HUES48 (cell line): ENCODE results near the gene BEND4.
"Not testable (repeated sequence)": the region's sequence is repeated elsewhere in the genome, so short reads cannot be mapped to it uniquely, and the experiment has no call there.

ENCODE experiments used
- H3K27ac ChIP-seq: one replicate; pipeline ENCODE4 v1.7.0; 2013; ENCODE audit warnings: low read depth, low read length, inconsistent platforms
- H3K27me3 ChIP-seq: 2 replicates; pipeline ENCODE4 v1.6.1; 2013; ENCODE audit warnings: mild to moderate bottlenecking, low read length; ENCODE audit not compliant: control insufficient read depth, insufficient read depth
- H3K36me3 ChIP-seq: 2 replicates; pipeline ENCODE4 v1.6.1; 2013; ENCODE audit warnings: low read length; ENCODE audit not compliant: control insufficient read depth, insufficient read depth
- H3K4me1 ChIP-seq: 2 replicates; pipeline ENCODE4 v1.6.1; 2013; ENCODE audit warnings: mild to moderate bottlenecking, low read length; ENCODE audit not compliant: control insufficient read depth, insufficient read depth
- H3K4me3 ChIP-seq: 2 replicates; pipeline ENCODE4 v1.5.1; 2013; ENCODE audit warnings: mild to moderate bottlenecking, low read depth, low read length
- H3K9ac ChIP-seq: 2 replicates; pipeline ENCODE4 v1.6.1; 2013; ENCODE audit warnings: mild to moderate bottlenecking, low read depth, low read length, moderate library complexity
- H3K9me3 ChIP-seq: 2 replicates; pipeline ENCODE4 v1.6.1; 2013; ENCODE audit warnings: low read length; ENCODE audit not compliant: control insufficient read depth, insufficient read depth

The BEND4 gene

DNA sequence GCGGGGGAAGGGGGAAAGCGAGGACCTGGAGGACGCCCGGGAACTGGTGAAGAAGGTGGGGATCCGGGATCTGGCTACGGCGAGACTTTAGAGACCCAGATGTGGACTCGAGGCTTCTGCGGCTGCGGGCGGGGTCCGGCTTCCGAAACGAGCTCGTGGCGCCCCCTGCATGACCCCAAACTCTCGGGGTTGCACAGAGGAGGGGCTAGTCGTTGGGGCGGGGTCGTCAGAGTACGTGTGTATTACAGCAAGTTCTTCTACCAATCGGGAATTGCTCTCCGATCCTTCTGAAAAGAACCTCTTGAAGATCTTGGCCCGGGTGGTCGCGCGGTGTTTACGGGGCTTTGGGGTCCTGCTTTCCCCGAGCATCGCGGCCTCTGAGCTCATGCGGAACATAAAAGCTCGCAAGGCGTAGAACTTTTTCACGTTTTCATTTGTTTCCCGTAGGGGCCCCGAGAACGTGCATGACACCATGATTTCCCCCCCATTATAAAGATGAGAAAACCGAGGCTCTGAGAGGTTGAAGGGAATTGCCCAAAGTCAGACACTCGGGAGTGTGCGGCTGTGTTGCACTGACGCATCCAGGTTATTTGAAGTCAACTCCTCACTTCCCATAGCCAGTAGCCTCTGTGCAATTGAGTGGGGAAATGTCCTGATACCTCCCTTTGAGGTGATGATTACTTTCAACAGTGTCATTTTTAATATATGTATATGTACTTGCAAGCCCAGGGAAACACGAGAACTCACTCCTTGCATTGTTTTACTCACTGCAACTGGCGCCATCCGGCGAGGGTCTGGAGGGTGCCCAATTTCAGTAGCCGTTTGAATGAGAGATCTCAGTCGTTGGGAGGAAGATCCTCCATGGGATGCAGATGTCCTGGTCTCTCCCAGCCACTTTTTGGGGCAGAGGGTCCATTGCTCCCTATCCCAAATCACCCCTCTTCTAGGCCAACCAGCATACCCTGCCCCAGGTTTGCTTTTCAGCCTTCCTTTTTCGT lies at the start of gene BEND4:
Gene BEND4 (minus strand): TSS at position 149 of the 998 bp plus-strand sequence. CDS start 512 bp downstream, outside the sequence.
- Histone ChIP-seq H3K9ac (peak within 1 kb of the TSS; percentile 62), H3K27me3 (peaks cover 33% of the 10 kb centered on the region), H3K4me1 (peaks cover 14% of the 10 kb centered on the region), H3K36me3 (no peaks in the 10 kb centered on the region), H3K27ac (peak within 1 kb of the TSS; percentile 23), H3K4me3 (peak within 1 kb of the TSS; percentile 75), H3K9me3 (no peaks in the 10 kb centered on the region)

DNA sequence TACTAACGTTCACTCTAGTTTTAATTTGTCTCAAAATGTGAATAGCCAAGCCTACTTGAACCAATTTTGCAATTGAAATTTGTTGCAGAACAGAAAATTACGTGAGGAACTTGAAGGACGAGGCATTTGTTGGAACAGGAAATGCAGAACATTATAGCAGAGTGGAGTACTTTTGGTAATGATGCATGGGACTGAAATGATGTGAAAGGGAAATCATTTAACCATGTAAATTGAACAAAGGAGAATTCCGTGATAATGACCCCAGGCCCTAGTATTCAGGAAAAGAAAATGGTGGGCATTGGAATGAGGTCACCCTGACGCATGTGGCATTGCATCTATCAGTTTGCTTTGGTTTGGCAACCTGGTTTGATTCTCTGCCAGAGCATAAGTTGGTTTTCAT lies 44.9 kb upstream of the BEND4 start:
- no peaks in the 10 kb centered on the region for H3K36me3 ChIP-seq
- no peaks in the 10 kb centered on the region for H3K9me3 ChIP-seq
- H3K4me3 ChIP-seq, result no peak overlapping the region
- H3K27me3 ChIP-seq, result no peaks in the 10 kb centered on the region
- H3K9ac ChIP-seq, result no peak overlapping the region
- H3K4me1 ChIP-seq, result peaks cover 6% of the 10 kb centered on the region; the same call in 1 of the 2 replicates
- no peak overlapping the region for H3K27ac ChIP-seq

DNA sequence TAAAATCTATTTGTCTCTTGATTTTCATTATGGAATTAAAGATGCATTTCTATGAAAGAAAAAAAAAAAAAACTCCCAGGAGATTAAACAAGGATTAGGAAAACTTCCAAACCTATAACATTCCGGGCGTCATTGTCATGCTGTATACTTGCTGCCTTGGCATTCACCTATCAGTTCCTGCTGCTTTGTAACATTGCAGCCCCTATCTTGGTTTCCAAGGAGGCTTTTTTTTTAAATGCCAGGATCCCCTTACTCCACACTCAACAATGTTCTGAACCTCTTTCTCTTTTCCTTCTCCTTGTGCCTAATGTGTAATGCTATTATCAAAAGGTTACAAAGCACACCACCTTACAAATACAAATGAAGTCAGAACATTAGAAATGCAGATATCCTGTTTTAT lies 20.5 kb upstream of the BEND4 start:
- Histone ChIP-seq H3K27ac (no peak overlapping the region), H3K27me3 (no peaks in the 10 kb centered on the region), H3K36me3 (no peaks in the 10 kb centered on the region), H3K9me3 (0 out of 2 replicates have a peak, but pooled peaks cover 4% of the 10 kb centered on the region), H3K4me3 (no peak overlapping the region), H3K4me1 (peaks cover 13% of the 10 kb centered on the region), H3K9ac (no peak overlapping the region)

DNA sequence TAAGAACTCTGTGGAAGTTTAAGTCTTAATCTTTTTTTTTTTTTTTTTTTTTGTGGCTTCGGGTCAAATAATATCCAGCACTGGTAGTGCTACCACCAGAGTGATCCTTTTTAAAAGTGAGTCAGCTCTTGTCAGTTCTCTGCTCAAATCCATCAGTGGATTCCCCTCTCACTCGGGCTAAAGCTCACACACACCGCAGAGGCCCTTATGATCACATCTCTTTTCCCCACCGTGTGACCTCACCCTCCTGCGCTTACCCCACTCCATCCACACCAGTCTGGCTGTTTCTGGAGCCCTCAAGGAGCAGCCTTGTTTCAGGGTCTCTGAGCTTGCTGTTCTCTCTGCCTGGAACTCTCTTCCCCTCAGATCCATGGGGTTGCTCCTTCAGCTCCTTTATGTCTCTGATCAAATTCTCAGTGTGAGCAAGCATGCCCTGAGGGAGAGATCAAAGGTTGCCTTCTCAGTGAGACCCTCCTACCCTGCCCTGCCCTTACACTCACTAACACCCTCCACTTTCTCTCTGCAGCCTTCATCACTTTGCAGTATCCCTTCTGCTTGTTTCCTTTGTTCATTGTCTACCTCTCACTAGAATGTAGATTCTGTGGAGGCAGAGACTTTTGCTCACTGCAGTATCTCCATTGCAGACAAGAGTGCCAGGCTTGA lies 19.8 kb upstream of the BEND4 start:
- no peaks in the 10 kb centered on the region for H3K27me3 ChIP-seq
- H3K36me3 ChIP-seq, result no peaks in the 10 kb centered on the region
- H3K9ac ChIP-seq, result no peak overlapping the region
- 0 out of 2 replicates have a peak, but pooled peaks cover under 1% of the 10 kb centered on the region for H3K9me3 ChIP-seq
- no peak overlapping the region for H3K27ac ChIP-seq
- peaks cover 13% of the 10 kb centered on the region for H3K4me1 ChIP-seq
- no peak overlapping the region for H3K4me3 ChIP-seq

DNA sequence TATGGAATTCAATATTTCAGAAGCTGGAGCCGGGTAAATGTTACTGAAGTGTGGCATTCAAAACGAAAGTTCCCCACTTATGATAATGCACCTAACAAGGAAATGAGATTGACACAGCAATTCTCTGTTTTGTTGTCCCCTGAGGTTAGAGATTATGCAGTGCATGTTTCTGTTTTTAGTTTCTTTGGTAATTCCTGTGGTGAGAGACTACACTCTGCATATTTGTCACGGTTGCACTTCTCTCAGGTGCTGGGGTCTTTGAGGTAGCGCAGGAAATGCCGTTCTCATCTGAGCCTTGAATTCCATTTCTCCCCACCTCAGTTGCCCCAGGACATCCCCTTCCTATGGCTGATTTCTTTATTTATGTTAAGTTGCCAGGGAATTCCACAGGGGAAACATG lies 15.3 kb upstream of the BEND4 start:
- Histone ChIP-seq H3K27me3 (no peaks in the 10 kb centered on the region), H3K36me3 (no peaks in the 10 kb centered on the region), H3K4me3 (no peak overlapping the region), H3K9ac (no peak overlapping the region), H3K27ac (no peak overlapping the region), H3K4me1 (peaks cover 7% of the 10 kb centered on the region; the same call in 1 of the 2 replicates), H3K9me3 (no peaks in the 10 kb centered on the region)

DNA sequence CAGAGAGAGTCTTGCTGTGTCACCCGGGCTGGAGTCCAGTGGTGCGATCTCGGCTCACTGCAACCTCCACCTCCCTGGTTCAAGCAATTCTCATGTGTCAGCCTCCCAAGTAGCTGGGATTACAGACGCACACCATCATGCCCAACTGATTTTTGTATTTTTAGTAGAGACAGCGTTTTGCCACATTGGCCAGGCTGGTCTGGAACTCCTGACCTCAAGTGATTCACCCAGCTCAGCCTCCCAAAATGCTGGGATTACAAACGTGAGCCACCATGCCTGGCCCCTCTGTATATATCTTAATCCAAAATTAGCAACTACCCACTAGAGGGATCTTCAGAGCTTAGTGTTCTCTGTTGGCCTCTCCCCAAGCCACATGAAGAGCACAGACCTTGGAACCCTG lies 13.7 kb upstream of the BEND4 start:
- not testable (repeated sequence) for H3K4me1 ChIP-seq, H3K27me3 ChIP-seq, H3K9me3 ChIP-seq, H3K4me3 ChIP-seq, H3K9ac ChIP-seq, H3K27ac ChIP-seq, H3K36me3 ChIP-seq

DNA sequence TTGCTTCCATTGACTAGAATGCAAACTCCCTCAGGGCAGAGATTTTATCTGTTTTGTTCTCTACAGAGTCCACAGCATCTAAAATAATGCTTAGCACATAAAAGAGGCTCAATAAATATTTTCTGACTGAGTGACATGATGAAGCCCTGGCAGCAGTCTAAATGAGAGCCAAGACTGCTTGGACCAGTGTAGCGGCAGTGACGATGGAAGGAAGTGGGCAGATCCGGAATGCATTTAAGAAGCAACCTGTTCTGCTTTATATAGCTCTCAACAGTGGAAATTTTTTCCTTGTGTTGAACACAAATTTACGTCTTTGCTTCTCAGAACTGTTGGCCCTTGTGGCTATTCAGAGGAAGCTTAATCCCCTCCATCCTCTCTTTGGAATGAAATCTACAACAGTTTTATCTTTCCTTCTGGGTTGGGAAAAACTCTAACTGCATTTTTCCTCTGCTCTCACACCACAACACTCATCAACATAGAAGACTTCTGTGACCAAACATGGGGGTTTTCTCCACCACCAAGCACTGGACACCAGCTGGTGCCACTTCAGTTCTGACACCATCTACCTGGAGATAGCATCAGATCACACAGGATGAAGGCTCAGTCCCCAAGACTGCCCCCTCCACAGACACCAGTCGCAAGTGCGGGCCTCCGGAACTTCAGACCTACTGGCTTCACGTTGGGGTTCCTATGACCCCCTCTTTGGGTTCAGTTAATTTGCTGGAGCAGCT lies 7.0 kb upstream of the BEND4 start:
- Histone ChIP-seq H3K4me3 (no peak overlapping the region), H3K9me3 (no peaks in the 10 kb centered on the region), H3K27me3 (no peaks in the 10 kb centered on the region), H3K36me3 (no peaks in the 10 kb centered on the region), H3K4me1 (no peaks in the 10 kb centered on the region), H3K9ac (no peak overlapping the region), H3K27ac (no peak overlapping the region)

DNA sequence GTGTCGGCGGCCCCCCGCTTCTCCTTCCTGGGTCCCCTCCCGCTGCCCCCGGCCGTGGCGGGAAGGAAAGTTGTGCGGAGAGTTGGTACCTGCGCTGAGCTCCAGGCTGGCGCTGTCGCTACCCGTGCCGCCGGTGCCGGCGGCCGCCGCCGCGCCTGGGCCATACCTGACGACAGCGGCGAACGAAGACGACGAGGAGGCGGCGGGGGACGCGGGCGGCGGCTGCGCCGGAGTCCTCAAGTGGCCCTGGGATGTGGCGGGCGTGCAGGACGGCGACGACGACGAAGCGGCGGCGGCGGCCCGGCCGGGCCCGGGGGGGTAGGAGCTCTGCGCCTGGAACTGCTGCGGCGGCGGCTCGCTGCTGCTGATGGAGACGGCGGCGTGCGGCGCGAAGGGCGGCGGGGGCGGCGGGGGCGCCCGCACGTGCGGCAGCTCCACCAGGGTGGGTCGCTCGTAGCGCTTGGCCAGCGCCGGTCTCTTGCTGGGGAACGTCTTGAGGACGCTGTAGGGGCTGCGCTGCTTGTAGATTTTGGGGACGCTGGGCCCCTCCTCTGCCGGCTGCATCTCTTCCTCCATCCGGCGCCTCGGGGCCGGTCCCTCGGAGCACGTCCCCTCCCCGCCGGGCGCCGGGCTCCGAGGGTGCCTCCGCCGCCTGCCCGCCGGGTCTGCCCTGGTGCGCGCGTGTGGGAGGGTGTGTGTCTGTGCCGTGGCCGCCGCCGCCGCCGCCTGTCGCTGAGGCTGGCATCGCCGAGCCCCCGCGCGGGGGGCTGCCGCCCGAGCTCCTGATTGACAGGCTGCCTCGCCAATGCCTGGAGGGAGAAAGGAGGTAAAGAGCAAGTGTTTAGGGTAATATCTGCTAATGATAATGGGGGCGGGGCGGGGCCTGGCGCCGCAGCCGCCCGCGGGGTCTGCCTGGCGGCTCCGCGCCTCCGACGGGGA lies 618 bp downstream of the BEND4 start:
- Histone ChIP-seq H3K9ac (peak overlapping the region; percentile 62), H3K4me3 (peak overlapping the region; percentile 75), H3K27me3 (peaks cover 33% of the 10 kb centered on the region), H3K9me3 (no peaks in the 10 kb centered on the region), H3K36me3 (no peaks in the 10 kb centered on the region), H3K4me1 (peaks cover 14% of the 10 kb centered on the region), H3K27ac (peak overlapping the region; percentile 23)

DNA sequence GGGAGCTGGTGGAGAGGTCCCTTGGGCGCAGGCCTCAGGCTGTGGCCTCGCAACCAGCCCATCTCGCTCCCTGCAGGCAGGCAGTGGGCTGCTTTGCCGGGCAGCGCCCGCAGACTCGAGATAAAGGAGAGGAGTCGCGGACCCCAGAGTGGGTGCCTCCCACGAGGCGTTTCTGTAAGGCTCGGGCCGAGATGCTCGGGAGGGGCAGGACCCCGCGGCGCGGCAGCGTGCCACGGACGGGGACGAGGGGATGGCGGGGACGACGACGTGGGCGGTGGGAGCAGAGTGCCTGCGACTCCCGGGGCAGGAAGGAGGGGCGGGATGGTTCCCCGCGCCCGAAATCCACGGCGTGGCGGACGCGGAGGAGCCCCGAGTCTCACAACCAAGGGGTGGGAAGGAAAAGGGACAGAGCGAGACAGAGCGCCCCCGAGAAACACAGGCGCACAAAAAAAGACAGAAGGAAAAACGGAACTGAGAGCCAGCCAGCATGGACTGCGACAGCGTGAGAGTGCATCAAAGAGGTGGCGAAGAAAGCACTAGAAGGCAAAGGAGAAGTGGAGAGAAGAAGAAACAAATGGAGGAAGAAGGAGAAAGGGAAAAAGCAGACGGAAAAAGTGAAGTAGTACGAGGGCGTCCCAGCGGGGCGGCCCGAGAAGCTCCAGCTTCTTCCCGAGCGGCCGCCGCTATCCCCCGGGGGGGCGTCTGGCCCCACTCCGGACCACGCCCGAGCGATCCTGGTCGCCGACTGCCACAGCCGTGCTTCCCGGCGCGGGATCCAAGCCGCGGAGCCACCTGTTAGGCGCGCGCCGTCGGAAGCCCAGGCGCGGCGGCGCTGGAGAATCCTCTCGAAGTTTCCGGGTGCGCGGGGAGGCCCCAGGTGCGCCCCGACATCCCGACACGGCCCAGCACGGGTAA lies 1.5 kb downstream of the BEND4 start:
- H3K4me1 ChIP-seq, result peaks cover 14% of the 10 kb centered on the region
- H3K9me3 ChIP-seq, result no peaks in the 10 kb centered on the region
- peaks cover 33% of the 10 kb centered on the region for H3K27me3 ChIP-seq
- peaks cover 2% of the 10 kb centered on the region; the same call in 1 of the 2 replicates for H3K36me3 ChIP-seq
- H3K4me3 ChIP-seq, result peak overlapping the region; percentile 75
- no peak overlapping the region for H3K27ac ChIP-seq
- H3K9ac ChIP-seq, result no peak overlapping the region
